ENCODE results near the gene ECPAS.

Gene ECPAS

GRCh38 chr9:111484572-111484894 lies 350 bp upstream of the ECPAS start:
- no peak for DNase-seq (ENCODE audit: low read depth)
- peak overlapping the region; percentile 95 for H3K4me3 ChIP-seq (ENCODE audit: low read length)
- TF ChIP-seq CTCF (conservative IDR thresholded peaks at IDR 0.05; ENCODE audit: low read length), result no peak

- DNase-seq (ENCODE audit: low read depth), result no peak
- TF ChIP-seq CTCF (conservative IDR thresholded peaks at IDR 0.05; ENCODE audit: low read length), result no peak
- peak overlapping the region; percentile 95 for H3K4me3 ChIP-seq (ENCODE audit: low read length)
Observed at GRCh38 chr9:111483439-111483857, 735 bp downstream of the ECPAS start.

- TF ChIP-seq CTCF (conservative IDR thresholded peaks at IDR 0.05; ENCODE audit: low read length), result no peak
- peak overlapping the region; percentile 95 for H3K4me3 ChIP-seq (ENCODE audit: low read length)
- DNase-seq (ENCODE audit: low read depth), result peak; percentile 62
Observed at GRCh38 chr9:111482694-111483438, 1.3 kb downstream of the ECPAS start.

- TF ChIP-seq CTCF (conservative IDR thresholded peaks at IDR 0.05; ENCODE audit: low read length), result no peak
- peak; percentile 32 for DNase-seq (ENCODE audit: low read depth)
- H3K4me3 ChIP-seq (ENCODE audit: low read length), result peak overlapping the region; percentile 95
Observed at GRCh38 chr9:111481885-111482636, 2.1 kb downstream of the ECPAS start.

- no peak for DNase-seq (ENCODE audit: low read depth)
- no peak overlapping the region for H3K4me3 ChIP-seq (ENCODE audit: low read length)
Observed at GRCh38 chr9:111477677-111478076, 6.5 kb downstream of the ECPAS start.

GRCh38 chr9:111475195-111475594 lies 9.0 kb downstream of the ECPAS start:
- no peak overlapping the region for H3K4me3 ChIP-seq (ENCODE audit: low read length)
- no peak for DNase-seq (ENCODE audit: low read depth)
- TF ChIP-seq CTCF (conservative IDR thresholded peaks at IDR 0.05; ENCODE audit: low read length), result no peak

More at GRCh38 chr9:111477677-111478076, 6.5 kb downstream of the ECPAS start:
- TF ChIP-seq CTCF (conservative IDR thresholded peaks at IDR 0.05; ENCODE audit: low read length), result no peak

GRCh38 chr9:111474385-111474784 lies 9.8 kb downstream of the ECPAS start:
- no peak for DNase-seq (ENCODE audit: low read depth)
- no peak overlapping the region for H3K4me3 ChIP-seq (ENCODE audit: low read length)
- TF ChIP-seq CTCF (conservative IDR thresholded peaks at IDR 0.05; ENCODE audit: low read length), result no peak
